GM19025 (cell line): ENCODE data around the gene SYNDIG1L.

Source experiments
- ATAC-seq: cut with Tn5 transposase; IDR thresholded peaks from one replicate; pipeline ENCODE4 v1.9.1; 2021; ENCODE audit warnings: mild to moderate bottlenecking, low read depth, moderate library complexity; ENCODE audit not compliant: unreplicated experiment

The SYNDIG1L gene

GRCh38 chr14:74368026-74368425, 58.0 kb downstream of the SYNDIG1L start:
- no peak for ATAC-seq

- no peak for ATAC-seq
These were observed 61.6 kb downstream of the SYNDIG1L start for GRCh38 chr14:74364271-74364880.

- ATAC-seq = no peak
These were observed 63.6 kb downstream of the SYNDIG1L start for GRCh38 chr14:74362361-74362915.

GRCh38 chr14:74360163-74360562, 65.8 kb downstream of the SYNDIG1L start:
- ATAC-seq = no peak

GRCh38 chr14:74358176-74358829, 67.7 kb downstream of the SYNDIG1L start:
- ATAC-seq = no peak

GRCh38 chr14:74357585-74357984, 68.4 kb downstream of the SYNDIG1L start:
- no peak for ATAC-seq

GRCh38 chr14:74356892-74357575, 69.0 kb downstream of the SYNDIG1L start:
- no peak for ATAC-seq
